Renal pelvis (tissue), 4 donors: ENCODE data around the gene CUBN. TPM values are rescaled to one million over a fixed set of nuclear protein-coding genes. Genes with fewer than 3 reads are reported as not detected.

Source experiments
- DNase-seq: peaks from one replicate; pipeline ENCODE4 v3.0.0-alpha.2; 2013
- polyA plus RNA-seq, 3 donors: library from polyadenylated mRNA; unstranded; fragments of 120-200 nt; gene quantifications; one replicate each; pipeline ENCODE4 v1.2.1, GENCODE V29; 2013; ENCODE audit not compliant: insufficient read length in 3 of 3

The CUBN gene
- polyA plus RNA-seq, 3 donors: 170 to 263 (median 254) TPM

- DNase-seq: no peak
Measured at GRCh38 chr10:16991011-16991410, 138.6 kb downstream of the CUBN start.

GRCh38 chr10:16989826-16990293 lies 139.8 kb downstream of the CUBN start:
- no peak for DNase-seq

GRCh38 chr10:16988900-16989299 lies 140.7 kb downstream of the CUBN start:
- DNase-seq: no peak

- no peak for DNase-seq
Measured at GRCh38 chr10:16987976-16988610, 141.5 kb downstream of the CUBN start.

GRCh38 chr10:16987206-16987621 lies 142.4 kb downstream of the CUBN start:
- DNase-seq: no peak

GRCh38 chr10:16986406-16987205 lies 143.0 kb downstream of the CUBN start:
- no peak for DNase-seq

- DNase-seq: no peak
Measured at GRCh38 chr10:16986082-16986405, 143.6 kb downstream of the CUBN start.

GRCh38 chr10:16984242-16984641 lies 145.4 kb downstream of the CUBN start:
- DNase-seq: no peak

GRCh38 chr10:16976803-16977202 lies 152.8 kb downstream of the CUBN start:
- DNase-seq: no peak

GRCh38 chr10:16975188-16975587 lies 154.4 kb downstream of the CUBN start:
- no peak for DNase-seq

GRCh38 chr10:16968416-16969041 lies 161.1 kb downstream of the CUBN start:
- peak; percentile 61 for DNase-seq

GRCh38 chr10:16967866-16968415 lies 161.7 kb downstream of the CUBN start:
- DNase-seq: no peak

GRCh38 chr10:16966991-16967865 lies 162.4 kb downstream of the CUBN start:
- DNase-seq: no peak

- DNase-seq: no peak
Measured at GRCh38 chr10:16965740-16966447, 163.7 kb downstream of the CUBN start.

- no peak for DNase-seq
Measured at GRCh38 chr10:16965344-16965616, 164.3 kb downstream of the CUBN start.

GRCh38 chr10:16964576-16965343 lies 164.9 kb downstream of the CUBN start:
- no peak for DNase-seq

GRCh38 chr10:16960551-16960950 lies 169.1 kb downstream of the CUBN start:
- no peak for DNase-seq

- DNase-seq: no peak
Measured at GRCh38 chr10:16957038-16957437, 172.6 kb downstream of the CUBN start.

GRCh38 chr10:16954280-16955030 lies 175.2 kb downstream of the CUBN start:
- DNase-seq: no peak

GRCh38 chr10:16953270-16953669 lies 176.3 kb downstream of the CUBN start:
- no peak for DNase-seq
